Activated CD4-positive, alpha-beta T cell treated with anti-CD3 and anti-CD28 coated beads, Interleukin-2, amount 10 ng/mL, durations not matched to agents 7 days and 5 days (primary cell): Measurements from ENCODE around the gene NSUN2. TPM values are rescaled to one million over a fixed set of nuclear protein-coding genes. Genes with fewer than 3 reads are reported as not detected.
A peak's percentile ranks its signal among the peaks of the same experiment; 100 is the strongest.
"Not testable (repeated sequence)": the region's sequence is repeated elsewhere in the genome, so short reads cannot be mapped to it uniquely, and the experiment has no call there.

Source experiments
- CTCF ChIA-PET: fragments of 350-600 bp; sonication (Branson Sonifier 250); formaldehyde crosslinking; loops from one replicate; lab custom pipeline; 2021; ENCODE audit warnings: antibody characterized with exemption; lab: Charles Lee
- POLR2A ChIA-PET: fragments of 350-600 bp; sonication (Branson Sonifier 250); formaldehyde crosslinking; loops from one replicate; lab custom pipeline; 2021; ENCODE audit warnings: antibody characterized with exemption; lab: Charles Lee
- DNase-seq: peaks from one replicate; pipeline ENCODE4 v3.0.0-alpha.2; 2020
- H3K27ac Mint-ChIP-seq: one replicate; pipeline ENCODE4 v1.8.0; 2021; ENCODE audit warnings: mild to moderate bottlenecking, moderate library complexity, mixed read lengths
- H3K27me3 Mint-ChIP-seq: one replicate; pipeline ENCODE4 v1.8.0; 2021; ENCODE audit warnings: mixed read lengths
- H3K36me3 Mint-ChIP-seq: one replicate; pipeline ENCODE4 v1.8.0; 2021; ENCODE audit warnings: low read depth, mixed read lengths
- H3K4me1 Mint-ChIP-seq: one replicate; pipeline ENCODE4 v1.8.0; 2021; ENCODE audit warnings: mixed read lengths
- H3K4me3 Mint-ChIP-seq: one replicate; pipeline ENCODE4 v1.8.0; 2021; ENCODE audit warnings: mild to moderate bottlenecking, moderate library complexity, mixed read lengths
- H3K9me3 Mint-ChIP-seq: one replicate; pipeline ENCODE4 v1.8.0; 2021; ENCODE audit warnings: mixed read lengths
- total RNA-seq, 2 experiments: library from RNA; stranded (reverse); gene quantifications; one replicate each; pipeline ENCODE4 v1.2.3, GENCODE V29; 2021

NSUN2 gene
- total RNA-seq: 10 to 100 TPM; 67.1 to 74.5 TPM

DNA sequence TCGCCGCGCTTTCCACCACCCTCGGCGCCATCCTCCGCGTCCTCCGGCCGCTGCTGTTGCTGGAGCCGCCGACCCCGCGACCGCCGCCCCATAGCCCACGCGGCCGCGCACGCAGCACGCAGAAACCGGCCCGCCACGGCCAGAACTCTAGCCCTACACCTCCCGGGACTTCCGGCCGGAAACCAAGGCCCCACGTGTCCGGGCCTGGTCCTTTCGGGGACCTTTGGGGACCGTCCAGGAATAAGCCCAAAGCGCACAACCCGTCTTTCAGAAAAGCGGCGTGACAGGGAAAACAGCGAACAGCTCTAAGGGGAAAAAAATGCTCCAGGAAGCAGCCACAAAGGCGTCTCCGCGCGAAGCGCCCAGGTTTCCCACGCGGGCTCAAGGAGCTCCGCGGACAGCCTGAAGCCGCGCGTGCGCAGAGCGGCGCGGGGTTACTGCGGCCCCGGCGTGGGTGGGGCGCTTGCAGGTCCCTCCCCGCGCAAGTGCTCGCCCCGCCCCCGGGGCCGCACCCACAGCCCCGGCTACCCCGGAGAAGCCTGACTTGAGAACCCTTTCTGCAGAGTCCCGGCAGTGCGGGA is at the start of gene NSUN2, which contains the start of gene SRD5A1:
TSS of gene NSUN2 (minus strand) at position 157 of the 581 bp plus-strand sequence. CDS start at position 92, 65 bp downstream.
TSS of gene SRD5A1 (plus strand) at position 553 of the 581 bp plus-strand sequence. CDS start 137 bp downstream, outside the sequence.
- ChIA-PET CTCF (interaction anchor here (0.6 to 1.7 kb wide), 3 partner anchors 10 to 104 kb away, joined by 3 to 10 read pairs (median 4); no protein-coding TSS in a partner anchor), POLR2A (interaction anchor here (1.1 kb wide), 1 partner anchor 80 kb away, joined by 3 read pairs; the partner anchor contains the start of gene TENT4A)
- Mint-ChIP-seq H3K4me3 (peak within 1 kb of the TSS; percentile 91), H3K36me3 (peaks cover 35% of the 10 kb centered on the region), H3K27me3 (no peaks in the 10 kb centered on the region), H3K4me1 (peaks cover 52% of the 10 kb centered on the region), H3K27ac (peak within 1 kb of the TSS; percentile 99), H3K9me3 (no peaks in the 10 kb centered on the region)
- peak; percentile 90 for DNase-seq

DNA sequence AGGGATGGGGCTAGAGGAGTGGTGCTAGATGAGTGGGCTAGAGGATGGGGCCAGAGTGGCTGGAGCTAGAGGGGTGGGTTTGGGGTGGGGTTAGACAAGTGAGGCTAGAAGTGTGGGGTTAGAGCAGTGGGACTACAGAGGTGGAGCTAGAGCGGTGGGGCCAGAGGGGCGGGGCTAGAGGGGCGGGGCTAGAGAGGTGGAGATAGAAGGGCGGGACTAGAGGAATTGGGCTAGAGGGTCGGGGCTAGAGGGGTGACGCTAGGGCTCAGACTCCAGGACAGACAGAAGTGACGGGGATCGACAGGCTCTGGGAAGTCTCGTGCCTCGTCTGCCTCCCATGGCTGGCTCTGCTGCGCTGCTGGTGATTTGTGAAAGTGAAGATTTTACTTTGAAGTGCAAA is 49.4 kb upstream of the NSUN2 start:
- no peaks in the 10 kb centered on the region for H3K4me1 Mint-ChIP-seq
- no peak overlapping the region for H3K27ac Mint-ChIP-seq
- CTCF ChIA-PET: no interaction called here
- H3K36me3 Mint-ChIP-seq: no peaks in the 10 kb centered on the region
- H3K4me3 Mint-ChIP-seq: no peak overlapping the region
- H3K27me3 Mint-ChIP-seq: peaks cover 26% of the 10 kb centered on the region
- DNase-seq: no peak
- H3K9me3 Mint-ChIP-seq: no peaks in the 10 kb centered on the region
- POLR2A ChIA-PET: no interaction called here

DNA sequence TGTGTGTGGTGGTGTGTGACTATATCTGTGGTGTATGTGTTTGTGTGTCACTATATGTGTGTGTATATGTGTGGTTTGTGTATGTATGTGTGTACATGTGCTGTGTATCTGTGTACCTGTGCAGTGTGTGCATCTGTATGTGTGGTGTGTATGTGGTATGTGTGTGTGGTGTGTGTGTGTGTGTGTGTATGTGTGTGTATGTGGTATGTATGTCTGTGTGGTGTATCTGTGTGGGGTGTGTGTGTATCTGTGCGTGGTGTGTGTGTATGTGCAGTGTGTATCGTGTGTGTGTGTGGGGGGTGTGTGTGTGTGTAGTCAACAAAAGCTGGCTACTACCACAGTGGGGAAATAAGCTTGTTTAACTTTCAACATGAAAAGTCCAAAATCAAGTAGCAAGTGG is 48.8 kb upstream of the NSUN2 start:
- POLR2A ChIA-PET: no interaction called here
- H3K27ac Mint-ChIP-seq: no peak overlapping the region
- no peaks in the 10 kb centered on the region for H3K9me3 Mint-ChIP-seq
- DNase-seq: no peak
- no peaks in the 10 kb centered on the region for H3K36me3 Mint-ChIP-seq
- H3K4me1 Mint-ChIP-seq: no peaks in the 10 kb centered on the region
- CTCF ChIA-PET: no interaction called here
- no peak overlapping the region for H3K4me3 Mint-ChIP-seq
- H3K27me3 Mint-ChIP-seq: peaks cover 23% of the 10 kb centered on the region

DNA sequence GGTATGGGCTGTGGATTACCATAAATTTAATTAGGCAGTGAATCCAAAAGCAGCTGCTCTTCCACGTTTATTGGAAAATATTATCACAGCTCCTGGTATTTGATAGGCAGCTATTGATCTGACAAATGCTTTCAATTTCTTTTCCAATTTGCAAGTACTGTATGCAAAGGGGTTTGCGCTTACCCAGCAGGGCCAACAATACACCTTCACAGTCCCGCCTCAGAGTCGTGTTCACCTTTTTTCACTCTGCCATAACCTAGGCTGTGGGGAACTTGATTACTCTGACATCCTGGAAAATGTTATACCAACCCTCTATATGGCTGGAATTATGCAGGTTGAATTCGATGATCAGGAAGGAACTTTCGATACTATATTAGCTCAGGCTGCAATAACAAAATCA is 48.1 kb upstream of the NSUN2 start:
- DNase-seq: no peak
- ChIA-PET CTCF (no interaction called here), POLR2A (no interaction called here)

GRCh38 chr5:6678385-6678784 is 45.5 kb upstream of the NSUN2 start:
- ChIA-PET CTCF (no interaction called here), POLR2A (no interaction called here)
- DNase-seq: no peak
- Mint-ChIP-seq H3K27ac (no peak overlapping the region), H3K4me3 (no peak overlapping the region), H3K4me1 (no peaks in the 10 kb centered on the region), H3K9me3 (no peaks in the 10 kb centered on the region), H3K27me3 (peaks cover 7% of the 10 kb centered on the region), H3K36me3 (no peaks in the 10 kb centered on the region)

More for the DNA sequence above, 48.1 kb upstream of the NSUN2 start:
- H3K27me3 Mint-ChIP-seq: peaks cover 16% of the 10 kb centered on the region
- no peaks in the 10 kb centered on the region for H3K4me1 Mint-ChIP-seq
- no peaks in the 10 kb centered on the region for H3K9me3 Mint-ChIP-seq
- H3K27ac Mint-ChIP-seq: no peak overlapping the region
- no peak overlapping the region for H3K4me3 Mint-ChIP-seq
- no peaks in the 10 kb centered on the region for H3K36me3 Mint-ChIP-seq

GRCh38 chr5:6676702-6677101 is 43.9 kb upstream of the NSUN2 start:
- H3K4me3 Mint-ChIP-seq: no peak overlapping the region
- ChIA-PET POLR2A (no interaction called here), CTCF (no interaction called here)
- H3K36me3 Mint-ChIP-seq: peaks cover 5% of the 10 kb centered on the region
- peaks cover 3% of the 10 kb centered on the region for H3K27me3 Mint-ChIP-seq
- DNase-seq: no peak
- no peaks in the 10 kb centered on the region for H3K9me3 Mint-ChIP-seq
- H3K27ac Mint-ChIP-seq: no peak overlapping the region
- H3K4me1 Mint-ChIP-seq: no peaks in the 10 kb centered on the region

DNA sequence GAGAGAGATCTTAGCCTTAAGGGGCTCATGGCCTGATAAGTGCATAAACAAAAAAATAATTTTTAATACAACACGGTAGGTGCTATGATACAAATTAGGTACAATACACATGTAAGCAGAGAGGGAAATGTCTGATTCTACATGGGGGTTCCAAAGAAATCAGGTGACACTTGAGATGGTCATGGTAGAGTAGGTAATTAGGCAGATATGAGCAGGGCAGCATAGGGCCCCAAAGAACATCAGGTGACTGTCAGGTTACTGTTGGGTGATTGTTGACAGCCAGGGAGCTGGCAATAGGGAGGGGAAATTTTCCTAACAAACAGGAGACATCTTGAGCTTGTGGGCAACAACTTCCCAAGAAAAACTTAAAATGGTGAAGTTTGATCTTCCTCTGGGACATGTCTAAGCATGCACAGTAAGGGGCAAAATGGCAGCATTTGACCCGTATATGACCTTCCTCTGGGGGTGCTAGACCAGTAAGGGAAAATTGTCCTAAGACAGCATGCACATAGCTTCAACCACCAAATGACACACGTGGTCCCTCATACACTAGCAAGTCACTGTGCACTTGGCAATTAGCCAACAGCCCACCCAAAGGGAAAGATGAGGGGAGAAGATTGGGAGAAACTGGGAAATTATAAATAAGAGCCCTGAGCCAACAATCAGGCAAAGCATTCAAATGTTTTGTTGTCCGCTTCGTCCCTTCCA is 43.1 kb upstream of the NSUN2 start:
- no peaks in the 10 kb centered on the region for H3K27me3 Mint-ChIP-seq
- peaks cover 3% of the 10 kb centered on the region for H3K9me3 Mint-ChIP-seq
- H3K4me3 Mint-ChIP-seq: no peak overlapping the region
- ChIA-PET CTCF (no interaction called here), POLR2A (no interaction called here)
- peaks cover 11% of the 10 kb centered on the region for H3K36me3 Mint-ChIP-seq
- no peak overlapping the region for H3K27ac Mint-ChIP-seq
- DNase-seq: no peak
- H3K4me1 Mint-ChIP-seq: no peaks in the 10 kb centered on the region

DNA sequence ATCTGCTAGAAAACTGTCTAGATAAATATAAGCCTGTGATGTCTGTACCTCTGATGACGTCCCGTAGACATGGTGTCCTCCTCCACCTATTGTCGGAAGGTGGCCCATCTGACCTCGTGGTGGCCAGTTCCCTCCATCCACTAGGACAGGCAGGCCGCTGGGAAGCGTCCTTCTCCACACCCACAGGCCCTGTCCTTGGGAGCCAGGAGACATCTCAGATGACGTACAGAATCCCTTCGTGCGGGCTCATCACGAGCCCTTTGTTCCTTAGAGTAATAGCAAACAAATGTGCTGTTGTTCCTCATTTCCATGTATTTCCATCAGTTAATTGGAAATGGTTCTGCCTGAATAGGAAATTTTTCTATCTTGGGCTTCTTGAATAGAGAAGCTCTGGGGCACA is 42.0 kb upstream of the NSUN2 start:
- ChIA-PET POLR2A (no interaction called here), CTCF (interaction anchor here (1.1 kb wide), 1 partner anchor 71 kb away, joined by 3 read pairs; no protein-coding TSS in a partner anchor)

DNA sequence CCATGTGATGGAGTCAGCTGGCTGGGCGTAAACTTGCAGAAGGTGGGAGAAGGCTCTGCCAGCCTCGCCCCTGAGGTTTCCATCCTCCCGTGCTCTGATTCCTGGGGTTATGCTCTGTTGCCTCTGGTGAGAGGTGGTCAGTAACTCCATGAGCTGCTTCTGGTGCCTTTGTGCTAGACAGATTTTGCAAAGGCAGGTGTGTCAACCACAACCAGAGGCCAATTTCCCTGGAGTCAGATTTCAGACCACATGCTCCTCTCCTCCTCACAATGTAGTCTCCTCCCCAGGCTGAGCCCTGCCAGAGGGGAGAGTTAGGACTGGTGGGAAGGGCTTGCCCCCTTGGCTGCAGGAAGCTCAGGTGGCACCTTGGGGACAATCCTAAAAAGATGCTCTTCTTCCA is 41.6 kb upstream of the NSUN2 start:
- Mint-ChIP-seq H3K9me3 (peaks cover 4% of the 10 kb centered on the region), H3K36me3 (peaks cover 24% of the 10 kb centered on the region), H3K4me3 (no peak overlapping the region), H3K27me3 (no peaks in the 10 kb centered on the region), H3K27ac (no peak overlapping the region), H3K4me1 (no peaks in the 10 kb centered on the region)
- ChIA-PET CTCF (interaction anchor here (1.1 kb wide), 1 partner anchor 71 kb away, joined by 3 read pairs; no protein-coding TSS in a partner anchor), POLR2A (no interaction called here)
- no peak for DNase-seq

More for the DNA sequence above, 42.0 kb upstream of the NSUN2 start:
- no peaks in the 10 kb centered on the region for H3K4me1 Mint-ChIP-seq
- DNase-seq: no peak
- H3K27me3 Mint-ChIP-seq: no peaks in the 10 kb centered on the region
- peaks cover 4% of the 10 kb centered on the region for H3K9me3 Mint-ChIP-seq
- H3K4me3 Mint-ChIP-seq: no peak overlapping the region
- H3K27ac Mint-ChIP-seq: no peak overlapping the region
- H3K36me3 Mint-ChIP-seq: peaks cover 19% of the 10 kb centered on the region

DNA sequence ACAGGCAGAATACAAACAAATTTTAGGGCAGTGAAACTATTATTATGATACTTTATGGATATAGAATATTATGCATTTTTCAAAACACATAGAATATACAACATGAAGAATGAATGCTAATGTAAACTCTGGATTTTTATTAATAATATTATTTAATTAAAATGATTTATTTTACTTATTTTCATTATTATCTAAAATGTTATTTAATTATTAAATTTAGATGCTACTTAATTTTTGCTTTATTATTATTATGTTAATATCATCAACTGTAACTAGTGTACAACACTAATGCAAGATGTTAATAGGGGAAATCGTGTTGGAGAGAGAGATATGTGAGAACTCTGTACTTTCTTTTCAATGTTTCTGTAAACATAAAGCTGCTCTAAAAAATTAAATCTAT is 41.1 kb upstream of the NSUN2 start:
- no peaks in the 10 kb centered on the region for H3K4me1 Mint-ChIP-seq
- H3K27ac Mint-ChIP-seq: no peak overlapping the region
- no peak overlapping the region for H3K4me3 Mint-ChIP-seq
- CTCF ChIA-PET: no interaction called here
- POLR2A ChIA-PET: no interaction called here
- DNase-seq: no peak
- peaks cover 27% of the 10 kb centered on the region for H3K36me3 Mint-ChIP-seq
- no peaks in the 10 kb centered on the region for H3K27me3 Mint-ChIP-seq
- H3K9me3 Mint-ChIP-seq: peaks cover 4% of the 10 kb centered on the region

DNA sequence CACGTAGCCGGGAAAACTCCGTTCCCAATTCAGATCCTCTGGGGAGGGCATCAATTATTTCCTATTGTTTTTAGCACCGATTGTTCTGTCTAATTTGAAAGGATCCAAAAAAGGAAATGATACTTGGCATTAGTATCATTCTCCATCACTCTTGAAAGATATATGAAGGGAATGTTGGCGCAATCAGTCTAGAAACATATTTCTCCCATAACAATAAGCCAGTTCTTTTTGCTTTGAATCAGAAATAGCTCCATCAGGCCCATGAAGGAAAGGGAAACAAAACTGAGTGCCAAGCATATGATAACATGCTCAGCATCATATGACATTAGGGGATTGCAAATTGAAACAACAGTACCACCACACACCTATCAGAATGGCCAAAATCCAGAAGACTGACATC is 40.2 kb upstream of the NSUN2 start:
- no peak overlapping the region for H3K27ac Mint-ChIP-seq
- POLR2A ChIA-PET: no interaction called here
- peaks cover 4% of the 10 kb centered on the region for H3K9me3 Mint-ChIP-seq
- H3K36me3 Mint-ChIP-seq: peaks cover 29% of the 10 kb centered on the region
- H3K27me3 Mint-ChIP-seq: no peaks in the 10 kb centered on the region
- no peaks in the 10 kb centered on the region for H3K4me1 Mint-ChIP-seq
- CTCF ChIA-PET: no interaction called here
- no peak for DNase-seq
- no peak overlapping the region for H3K4me3 Mint-ChIP-seq

GRCh38 chr5:6668717-6669116 is 35.9 kb upstream of the NSUN2 start:
- H3K27ac Mint-ChIP-seq, H3K27me3 Mint-ChIP-seq, H3K9me3 Mint-ChIP-seq, POLR2A ChIA-PET, DNase-seq, CTCF ChIA-PET, H3K4me3 Mint-ChIP-seq, H3K4me1 Mint-ChIP-seq: not testable (repeated sequence)
- peaks cover 29% of the 10 kb centered on the region for H3K36me3 Mint-ChIP-seq

DNA sequence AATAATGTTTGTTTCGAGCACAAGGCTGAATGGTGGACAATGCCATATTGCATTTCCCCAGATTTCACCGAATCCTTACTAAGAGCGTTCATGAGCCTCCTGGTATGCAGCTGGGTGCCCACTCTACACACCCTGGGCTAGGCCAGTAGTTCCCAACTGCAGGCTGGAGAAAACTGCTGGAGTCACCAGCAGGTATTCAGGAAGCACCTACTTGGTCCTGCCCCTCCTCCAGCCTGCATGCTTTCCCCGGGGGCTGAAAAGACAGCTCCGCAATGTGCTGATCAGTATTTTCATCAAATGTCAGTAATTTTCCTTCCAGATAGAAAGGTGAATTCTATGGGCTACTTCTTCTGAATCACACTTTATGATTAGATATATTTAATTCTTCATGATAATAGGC is 34.8 kb upstream of the NSUN2 start:
- no peaks in the 10 kb centered on the region for H3K4me1 Mint-ChIP-seq
- no peak overlapping the region for H3K27ac Mint-ChIP-seq
- peaks cover 26% of the 10 kb centered on the region for H3K36me3 Mint-ChIP-seq

More for the DNA sequence above, 34.8 kb upstream of the NSUN2 start:
- no peak overlapping the region for H3K4me3 Mint-ChIP-seq
- no peaks in the 10 kb centered on the region for H3K27me3 Mint-ChIP-seq
- ChIA-PET POLR2A (no interaction called here), CTCF (no interaction called here)
- peaks cover 4% of the 10 kb centered on the region for H3K9me3 Mint-ChIP-seq
- no peak for DNase-seq
